CD14-positive monocyte (primary cell): Measurements from ENCODE around the gene CAMK4. TPM values are rescaled to one million over a fixed set of nuclear protein-coding genes. Genes with fewer than 3 reads are reported as not detected.

Source experiments
- DNase-seq, 3 donors: peaks; one replicate each; pipeline ENCODE4 v3.0.0-alpha.2; 2011 to 2022
- H2AFZ ChIP-seq: 2 replicates; pipeline ENCODE4 v1.6.0; 2012; ENCODE audit warnings: mild to moderate bottlenecking, low read depth, low read length, inconsistent platforms; ENCODE audit not compliant: insufficient read depth, poor library complexity, severe bottlenecking
- H3K27ac ChIP-seq, 2 donors: 1 replicate in 1 of 2; 2 replicates in 1 of 2; pipeline ENCODE4 v1.5.1; 2012 to 2013; ENCODE audit warnings: low read length in 2 of 2, control low read depth in 1 of 2, inconsistent platforms in 1 of 2, low read depth in 1 of 2, mild to moderate bottlenecking in 1 of 2
- H3K27me3 ChIP-seq, 2 donors: one replicate each; pipeline versions ENCODE4 v1.6.0 to v1.6.1; 2011 to 2013; ENCODE audit warnings: low read length in 2 of 2; ENCODE audit not compliant: control insufficient read depth in 2 of 2, insufficient read depth in 2 of 2
- H3K36me3 ChIP-seq, 2 donors: replicated peaks in 1 of 2; 1 replicate in 1 of 2; 2 replicates in 1 of 2; pipeline versions ENCODE4 v1.5.1 to v1.6.1; 2012 to 2013; ENCODE audit warnings: low read length in 2 of 2, control low read depth in 1 of 2, inconsistent platforms in 1 of 2, mild to moderate bottlenecking in 1 of 2; ENCODE audit not compliant: insufficient read depth in 2 of 2, control insufficient read depth in 1 of 2
- H3K4me1 ChIP-seq, 2 donors: 1 replicate in 1 of 2; 2 replicates in 1 of 2; pipeline versions ENCODE4 v1.5.1 to v1.6.1; 2012 to 2013; ENCODE audit warnings: low read length in 2 of 2, control low read depth in 1 of 2, inconsistent platforms in 1 of 2, mild to moderate bottlenecking in 1 of 2, moderate library complexity in 1 of 2; ENCODE audit not compliant: insufficient read depth in 2 of 2, control insufficient read depth in 1 of 2
- H3K4me2 ChIP-seq: replicated peaks from 2 replicates; pipeline ENCODE3; 2012; ENCODE audit warnings: low read length, moderate library complexity, mild to moderate bottlenecking; ENCODE audit not compliant: poor library complexity, severe bottlenecking; ENCODE audit errors: extremely low read depth
- H3K4me3 ChIP-seq, 3 experiments: fragments of 200-600 bp in 1 of 3; sonication (generic) in 1 of 3; replicated peaks in 1 of 3; 1 replicate in 2 of 3; 2 replicates in 1 of 3; pipeline ENCODE4 v1.5.1; 2011 to 2013; ENCODE audit warnings: low read length in 3 of 3, mild to moderate bottlenecking in 3 of 3, control low read depth in 2 of 3, low read depth in 2 of 3, inconsistent platforms in 1 of 3, moderate library complexity in 1 of 3
- H3K79me2 ChIP-seq: 2 replicates; pipeline ENCODE4 v1.6.0; 2012; ENCODE audit warnings: mild to moderate bottlenecking, control low read depth, inconsistent platforms, low read length, moderate library complexity; ENCODE audit not compliant: insufficient read depth
- H3K9ac ChIP-seq: 2 replicates; pipeline ENCODE4 v1.6.0; 2017; ENCODE audit warnings: low read length, mild to moderate bottlenecking; ENCODE audit not compliant: insufficient read depth, poor library complexity, severe bottlenecking
- H3K9me3 ChIP-seq, 2 donors: replicated peaks in 1 of 2; 1 replicate in 1 of 2; 2 replicates in 1 of 2; pipeline versions ENCODE4 v1.5.1 to v1.6.1; 2012 to 2013; ENCODE audit warnings: low read length in 2 of 2, control low read depth in 1 of 2; ENCODE audit not compliant: control insufficient read depth in 1 of 2, insufficient read depth in 1 of 2
- H4K20me1 ChIP-seq: 2 replicates; pipeline ENCODE4 v1.6.0; 2012; ENCODE audit warnings: mild to moderate bottlenecking, low read length, control low read depth, moderate library complexity; ENCODE audit not compliant: insufficient read depth
- H3K27ac Mint-ChIP-seq, 7 donors: one replicate each; pipeline ENCODE4 v1.8.0; 2020; ENCODE audit warnings: mild to moderate bottlenecking in 7 of 7, mixed read lengths in 7 of 7, moderate library complexity in 6 of 7, inconsistent platforms in 2 of 7
- H3K27me3 Mint-ChIP-seq, 3 donors: one replicate each; pipeline ENCODE4 v1.8.0; 2021 to 2022; ENCODE audit warnings: low read depth in 3 of 3, mild to moderate bottlenecking in 3 of 3, mixed read lengths in 3 of 3, moderate library complexity in 3 of 3, inconsistent platforms in 1 of 3
- H3K36me3 Mint-ChIP-seq, 2 donors: one replicate each; pipeline ENCODE4 v1.8.0; 2020; ENCODE audit warnings: mixed read lengths in 2 of 2, inconsistent platforms in 1 of 2, mild to moderate bottlenecking in 1 of 2
- H3K4me1 Mint-ChIP-seq: one replicate; pipeline ENCODE4 v1.8.0; 2020; ENCODE audit warnings: mild to moderate bottlenecking, mixed read lengths
- H3K4me3 Mint-ChIP-seq, 2 donors: one replicate each; pipeline ENCODE4 v1.8.0; 2020; ENCODE audit warnings: mild to moderate bottlenecking in 2 of 2, mixed read lengths in 2 of 2, moderate library complexity in 1 of 2
- H3K9me3 Mint-ChIP-seq, 7 donors: one replicate each; pipeline ENCODE4 v1.8.0; 2020 to 2022; ENCODE audit warnings: mixed read lengths in 7 of 7, mild to moderate bottlenecking in 6 of 7, moderate library complexity in 6 of 7, inconsistent platforms in 2 of 7
- WGBS: methylation state at CpG from one replicate; pipeline ENCODE4 v1.1.5; 2013; ENCODE audit warnings: missing lambda C conversion rate; ENCODE audit not compliant: insufficient coverage; 5-methylcytosine and 5-hydroxymethylcytosine counted together
- intact Hi-C, 2 donors: fragments of 100-400 bp; cut with micrococcal nuclease; formaldehyde crosslinking; loops; one replicate each; pipeline versions ENCODE4 v1.15.0 to v1.15.1; 2023
- polyA plus RNA-seq, 3 donors: library from polyadenylated mRNA; depleted of rRNA in 1 of 3; unstranded in 2 of 3; stranded (reverse) in 1 of 3; fragments of 300-500 nt in 2 of 3; fragments of >200 nt in 1 of 3; fragmentation: Illumina TruSeq in 2 of 3; gene quantifications; 1 replicate in 2 of 3; 2 replicates in 1 of 3; pipeline ENCODE4 v1.2.3, GENCODE V29; 2012 to 2021
- TF ChIP-seq, protein P1 (sequence below): fragments of 200-600 bp; IDR thresholded peaks from one replicate; pipeline ENCODE4 v1.8.0; 2022; ENCODE audit warnings: antibody characterized with exemption, mild to moderate bottlenecking

CAMK4 gene
- polyA plus RNA-seq, 3 donors, result 0.24 to 0.28 TPM; not detected in 1

GRCh38 chr5:111229221-111229835 lies 5.1 kb downstream of the CAMK4 start:
- H4K20me1 ChIP-seq, result no peaks in the 10 kb centered on the region
- H3K79me2 ChIP-seq, result no peaks in the 10 kb centered on the region
- no peak overlapping the region for H3K27ac Mint-ChIP-seq
- no peak overlapping the region for H2AFZ ChIP-seq
- no peak overlapping the region for H3K27ac ChIP-seq
- peaks cover 5% of the 10 kb centered on the region for H3K4me1 Mint-ChIP-seq
- no peak overlapping the region for H3K4me3 ChIP-seq
- H3K36me3 Mint-ChIP-seq, result no peaks in the 10 kb centered on the region
- H3K36me3 ChIP-seq, result no peaks in the 10 kb centered on the region
- TF ChIP-seq, protein P1, sequence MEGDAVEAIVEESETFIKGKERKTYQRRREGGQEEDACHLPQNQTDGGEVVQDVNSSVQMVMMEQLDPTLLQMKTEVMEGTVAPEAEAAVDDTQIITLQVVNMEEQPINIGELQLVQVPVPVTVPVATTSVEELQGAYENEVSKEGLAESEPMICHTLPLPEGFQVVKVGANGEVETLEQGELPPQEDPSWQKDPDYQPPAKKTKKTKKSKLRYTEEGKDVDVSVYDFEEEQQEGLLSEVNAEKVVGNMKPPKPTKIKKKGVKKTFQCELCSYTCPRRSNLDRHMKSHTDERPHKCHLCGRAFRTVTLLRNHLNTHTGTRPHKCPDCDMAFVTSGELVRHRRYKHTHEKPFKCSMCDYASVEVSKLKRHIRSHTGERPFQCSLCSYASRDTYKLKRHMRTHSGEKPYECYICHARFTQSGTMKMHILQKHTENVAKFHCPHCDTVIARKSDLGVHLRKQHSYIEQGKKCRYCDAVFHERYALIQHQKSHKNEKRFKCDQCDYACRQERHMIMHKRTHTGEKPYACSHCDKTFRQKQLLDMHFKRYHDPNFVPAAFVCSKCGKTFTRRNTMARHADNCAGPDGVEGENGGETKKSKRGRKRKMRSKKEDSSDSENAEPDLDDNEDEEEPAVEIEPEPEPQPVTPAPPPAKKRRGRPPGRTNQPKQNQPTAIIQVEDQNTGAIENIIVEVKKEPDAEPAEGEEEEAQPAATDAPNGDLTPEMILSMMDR, result no peak
- WGBS, result 40% methylated on average over 1 of the region's 5 CpGs
- H3K9me3 ChIP-seq, result no peaks in the 10 kb centered on the region
- no peak overlapping the region for H3K4me3 Mint-ChIP-seq
- no peaks in the 10 kb centered on the region for H3K4me1 ChIP-seq
- DNase-seq, result no peak
- H3K9ac ChIP-seq, result no peak overlapping the region
- peaks cover 0 to 2% (median 0%) of the 10 kb centered on the region in 7 donors for H3K9me3 Mint-ChIP-seq
- H3K27me3 Mint-ChIP-seq, result peaks cover 25 to 33% (median 30%) of the 10 kb centered on the region in 3 donors
- no peak overlapping the region for H3K4me2 ChIP-seq
- intact Hi-C loops, result no loop called here
- H3K27me3 ChIP-seq, result peaks cover 27 to 29% of the 10 kb centered on the region in 2 donors

DNA sequence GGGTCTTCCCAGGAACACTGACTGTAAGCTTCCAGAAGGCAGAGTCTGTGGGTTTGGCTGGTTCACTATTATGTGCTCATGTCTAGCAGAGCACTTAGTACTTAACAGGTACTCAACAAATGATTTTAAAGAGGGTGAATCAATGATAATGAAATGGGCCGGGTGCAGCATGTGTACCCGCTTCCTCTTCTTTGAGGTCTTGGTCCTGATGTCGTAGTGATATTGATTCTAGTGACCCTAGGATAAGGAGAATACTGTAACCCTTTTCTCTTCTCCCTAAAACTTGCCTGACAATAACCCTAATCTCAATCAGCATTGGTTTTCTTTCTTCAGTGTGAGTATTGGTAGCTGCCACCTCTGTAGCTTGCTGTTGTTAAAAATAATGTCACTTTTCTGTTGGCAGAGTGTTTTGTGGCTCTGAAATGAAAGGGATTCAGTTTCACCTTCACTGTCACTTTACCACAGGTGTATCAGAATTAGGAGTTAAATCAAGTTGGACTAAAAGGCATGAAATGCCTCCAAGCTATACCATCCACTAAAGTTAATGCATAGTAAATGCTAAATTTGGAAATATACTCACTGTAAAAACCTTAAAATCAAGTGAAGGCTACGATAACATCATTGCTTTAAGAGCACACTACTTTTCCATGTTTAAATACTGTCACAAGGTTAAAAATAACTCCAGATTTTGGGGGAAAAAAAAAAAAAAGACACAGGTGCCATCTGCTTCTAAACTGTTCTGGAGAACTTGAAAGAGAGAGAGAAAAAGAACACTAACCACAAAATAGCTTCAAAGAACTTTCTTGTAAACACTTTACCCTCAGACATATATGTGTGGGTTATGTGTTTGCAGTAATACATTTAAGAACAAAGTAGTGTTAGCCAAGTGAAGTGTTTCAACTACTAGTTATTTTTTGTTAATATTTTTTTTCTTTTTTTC lies 6.0 kb downstream of the CAMK4 start:
- Mint-ChIP-seq H3K36me3 (no peaks in the 10 kb centered on the region), H3K9me3 (peaks cover 0 to 2% (median 0%) of the 10 kb centered on the region in 7 donors), H3K27ac (no peak overlapping the region), H3K4me3 (no peak overlapping the region), H3K27me3 (peaks cover 17 to 25% (median 22%) of the 10 kb centered on the region in 3 donors), H3K4me1 (no peaks in the 10 kb centered on the region)
- no CpG with 5 or more reads among the region's 4 CpGs for WGBS
- no peaks in the 10 kb centered on the region for H3K36me3 ChIP-seq
- no peak for DNase-seq
- H3K4me3 ChIP-seq, result no peak overlapping the region
- no peak overlapping the region for H3K4me2 ChIP-seq
- H3K4me1 ChIP-seq, result no peaks in the 10 kb centered on the region
- H3K27me3 ChIP-seq, result peaks cover 20 to 21% of the 10 kb centered on the region in 2 donors
- H3K79me2 ChIP-seq, result no peaks in the 10 kb centered on the region
- no peaks in the 10 kb centered on the region for H4K20me1 ChIP-seq
- H2AFZ ChIP-seq, result no peak overlapping the region
- no peak overlapping the region for H3K9ac ChIP-seq
- no peak overlapping the region for H3K27ac ChIP-seq
- TF ChIP-seq, protein P1, result no peak
- intact Hi-C loops, result no loop called here
- H3K9me3 ChIP-seq, result no peaks in the 10 kb centered on the region
